GM18505 (cell line): ENCODE results near the gene GLT1D1.

Experiments
- ATAC-seq: cut with Tn5 transposase; IDR thresholded peaks from one replicate; pipeline ENCODE4 v1.9.1; 2021; ENCODE audit not compliant: unreplicated experiment
- POLR2A ChIP-seq: IDR thresholded peaks from 4 replicates; pipeline ENCODE4 v1.6.1; 2011; ENCODE audit warnings: borderline replicate concordance; ENCODE audit not compliant: insufficient read depth, insufficient read length; ENCODE audit errors: extremely low read depth

The GLT1D1 gene

DNA sequence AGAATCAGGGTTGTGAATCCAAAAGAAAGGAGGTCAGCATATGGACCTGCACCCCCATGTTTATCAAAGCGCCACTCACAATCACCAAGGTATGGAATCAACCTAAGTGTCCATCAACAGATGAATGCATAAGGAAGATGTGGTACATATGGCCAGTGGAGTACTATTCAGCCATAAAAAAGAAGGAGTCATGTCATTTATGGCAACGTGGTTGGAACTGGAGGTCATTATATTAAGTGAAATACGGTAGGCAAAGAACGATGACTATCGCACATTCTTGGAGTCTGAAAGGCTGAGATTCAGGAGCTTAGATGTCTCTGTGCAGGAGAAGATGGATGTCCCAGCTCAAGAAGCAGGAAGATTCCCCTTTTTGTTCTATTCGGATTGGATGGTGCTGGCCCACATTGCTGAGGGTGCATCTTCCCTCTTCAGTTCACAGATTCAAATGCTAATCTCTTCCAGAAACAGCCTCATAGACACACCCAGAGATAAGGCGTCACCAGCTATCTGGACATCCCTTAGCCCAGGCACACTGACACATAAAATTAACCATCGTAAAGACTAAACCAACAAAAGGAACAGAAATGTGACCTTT, 108.1 kb downstream of the GLT1D1 start:
- no peak for ATAC-seq
- no peak for TF ChIP-seq POLR2A

DNA sequence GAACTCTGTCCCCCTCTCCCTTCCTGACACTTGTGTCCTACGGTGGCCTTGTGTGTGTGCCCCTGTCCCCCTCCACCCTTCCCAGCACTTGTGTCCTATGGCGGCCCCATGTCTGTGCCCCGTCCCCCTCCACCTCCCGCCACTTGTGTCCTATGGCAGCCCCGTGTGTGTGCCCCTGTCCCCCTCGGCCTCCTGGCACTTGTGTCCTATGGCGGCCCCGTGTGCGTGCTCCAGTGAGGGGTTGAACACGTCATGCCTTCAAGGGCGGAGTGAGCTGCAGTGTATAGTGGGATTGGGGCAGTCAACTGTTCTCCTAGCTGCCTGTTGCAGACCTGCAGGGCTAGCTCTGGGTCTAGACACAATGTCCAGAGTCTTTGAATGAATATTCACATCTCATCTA, 108.7 kb downstream of the GLT1D1 start:
- ATAC-seq: no peak
- TF ChIP-seq POLR2A: no peak

DNA sequence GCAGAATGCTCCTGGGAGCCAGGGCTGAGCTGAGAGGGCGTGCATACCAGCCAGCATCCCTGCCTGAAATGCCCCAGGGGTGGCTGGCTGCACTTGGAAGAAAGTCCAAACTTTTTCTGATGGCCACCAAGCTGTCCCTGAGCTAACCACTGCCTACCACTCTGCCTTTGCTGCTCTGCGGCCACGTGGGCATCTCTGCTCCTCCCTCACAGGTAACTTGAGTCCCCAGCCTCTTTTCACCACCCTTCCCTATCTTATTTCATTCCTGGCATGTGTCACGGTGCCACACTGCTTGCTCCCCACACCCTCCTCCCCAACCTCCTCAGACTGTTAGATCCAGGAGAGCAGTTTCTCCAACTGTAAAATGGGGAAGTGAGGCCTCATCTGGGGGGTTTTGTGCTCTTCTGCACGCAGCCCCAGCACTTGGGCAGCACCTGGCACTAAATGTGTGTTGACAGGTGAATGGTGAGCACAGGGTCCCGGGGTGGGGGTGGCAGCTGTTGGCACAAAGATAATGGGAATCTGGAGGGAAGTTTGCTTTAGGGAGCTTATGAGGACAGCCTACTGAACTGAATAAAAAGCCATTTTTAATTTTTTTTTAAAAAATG, 113.0 kb downstream of the GLT1D1 start:
- TF ChIP-seq POLR2A: no peak
- ATAC-seq: no peak

DNA sequence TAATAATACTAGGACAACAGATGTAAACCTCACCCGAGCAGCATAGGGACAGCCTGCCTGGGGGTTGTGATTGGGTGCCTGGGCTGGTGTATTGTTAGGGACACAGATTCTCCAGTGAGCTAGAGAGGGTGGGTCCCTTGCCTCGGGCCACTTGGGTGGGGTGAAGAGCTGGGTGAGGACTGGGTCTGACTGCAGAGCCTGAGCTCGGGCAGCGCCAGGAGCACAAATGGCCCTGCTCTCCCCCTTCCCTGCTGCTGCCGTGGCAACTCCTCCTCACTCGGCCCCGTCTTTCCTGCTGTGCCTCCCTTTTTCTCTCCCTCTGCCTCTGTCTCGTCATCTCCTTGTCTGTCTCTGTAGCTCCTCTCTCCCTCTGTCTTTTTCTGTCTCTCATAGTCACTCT, 115.4 kb downstream of the GLT1D1 start:
- no peak for ATAC-seq
- TF ChIP-seq POLR2A: no peak

DNA sequence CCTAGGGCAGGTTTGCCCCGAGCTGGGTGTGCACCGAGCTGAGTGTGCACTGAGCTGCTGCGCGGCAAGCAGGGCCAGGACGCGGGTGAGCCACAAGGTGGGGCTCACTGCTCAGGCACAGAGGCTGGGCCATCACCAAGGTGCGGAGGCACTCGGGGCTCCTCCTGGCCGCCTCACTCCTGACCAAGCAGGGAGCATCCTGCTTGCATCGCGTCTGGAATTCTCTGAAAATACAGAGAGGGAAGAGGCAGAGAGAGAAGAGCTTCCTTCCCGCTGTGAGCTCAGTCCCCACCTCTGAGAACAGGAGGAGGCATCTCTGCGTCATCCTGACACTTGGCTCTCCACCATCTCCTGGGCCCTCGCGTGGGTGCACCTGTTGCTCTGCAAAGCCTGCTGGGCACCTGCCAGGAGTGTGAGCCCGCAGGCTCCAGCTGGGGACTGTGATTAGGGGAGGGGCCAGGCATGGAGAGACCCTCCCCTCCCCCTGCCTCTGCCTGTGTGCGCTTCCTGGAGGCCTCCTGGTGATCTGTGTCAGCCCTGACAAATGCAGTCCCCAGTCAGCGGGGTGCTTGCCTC, 116.3 kb downstream of the GLT1D1 start:
- no peak for TF ChIP-seq POLR2A
- peak; percentile 93 for ATAC-seq

DNA sequence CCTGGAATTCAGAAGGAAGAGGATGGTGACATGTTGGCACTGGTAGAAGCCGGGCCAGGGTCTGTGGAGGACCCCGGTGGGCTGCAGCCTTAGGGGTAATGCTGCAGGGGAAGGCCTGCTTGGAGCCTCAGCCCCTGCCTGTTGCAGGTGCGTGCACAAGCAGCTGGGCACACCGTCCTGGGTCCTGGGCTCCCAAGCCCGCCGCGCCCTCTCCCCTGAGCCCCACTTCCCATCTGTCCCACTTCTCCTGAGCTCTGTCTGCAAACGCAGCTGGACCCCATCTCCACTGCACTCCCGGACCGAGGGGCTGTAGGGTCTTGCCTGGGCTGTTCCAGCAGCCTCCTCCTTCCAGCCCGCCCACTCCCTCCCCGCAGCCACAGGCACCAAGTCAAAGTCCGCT, 116.8 kb downstream of the GLT1D1 start:
- TF ChIP-seq POLR2A: no peak
- ATAC-seq: no peak

DNA sequence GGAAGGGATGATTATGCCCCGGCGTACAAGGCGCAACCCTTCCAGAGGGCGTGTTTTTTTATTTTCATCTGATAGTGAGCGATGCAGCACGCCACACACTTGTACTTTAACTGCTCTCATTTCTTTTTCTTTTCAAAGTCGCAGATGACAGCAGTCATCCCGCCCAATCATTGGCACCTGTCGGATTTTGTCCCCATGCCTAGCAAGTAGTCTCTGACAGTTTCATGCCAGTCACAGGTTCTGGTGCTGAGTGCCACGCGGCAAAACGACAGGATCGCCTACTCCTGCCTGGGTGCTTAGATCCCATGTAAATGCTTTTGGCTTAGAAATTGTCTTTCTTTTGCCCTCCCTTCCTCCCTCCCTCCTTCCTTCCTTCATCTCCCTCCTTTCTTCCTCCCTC, 117.7 kb downstream of the GLT1D1 start:
- no peak for TF ChIP-seq POLR2A
- ATAC-seq: no peak

DNA sequence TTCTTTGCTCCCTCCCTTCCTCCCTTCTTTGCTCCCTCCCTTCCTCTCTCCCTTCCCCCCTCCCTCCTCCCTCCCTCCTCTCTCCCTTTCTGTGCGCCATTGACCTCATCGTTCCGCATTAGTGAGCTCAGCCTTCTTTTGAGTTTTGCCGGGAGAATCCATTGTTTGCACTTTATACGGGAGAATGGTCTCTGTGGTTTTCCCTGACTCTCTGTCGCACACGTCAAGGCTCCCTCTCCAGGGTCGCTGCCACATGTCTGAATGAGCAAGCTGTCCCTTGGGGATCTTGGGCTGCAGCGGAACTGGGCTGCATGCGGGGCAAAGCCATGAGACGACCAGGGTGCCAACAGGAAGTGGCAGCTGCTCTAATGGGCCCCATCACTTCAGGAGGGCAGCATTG, 118.5 kb downstream of the GLT1D1 start:
- TF ChIP-seq POLR2A: no peak
- ATAC-seq: no peak

DNA sequence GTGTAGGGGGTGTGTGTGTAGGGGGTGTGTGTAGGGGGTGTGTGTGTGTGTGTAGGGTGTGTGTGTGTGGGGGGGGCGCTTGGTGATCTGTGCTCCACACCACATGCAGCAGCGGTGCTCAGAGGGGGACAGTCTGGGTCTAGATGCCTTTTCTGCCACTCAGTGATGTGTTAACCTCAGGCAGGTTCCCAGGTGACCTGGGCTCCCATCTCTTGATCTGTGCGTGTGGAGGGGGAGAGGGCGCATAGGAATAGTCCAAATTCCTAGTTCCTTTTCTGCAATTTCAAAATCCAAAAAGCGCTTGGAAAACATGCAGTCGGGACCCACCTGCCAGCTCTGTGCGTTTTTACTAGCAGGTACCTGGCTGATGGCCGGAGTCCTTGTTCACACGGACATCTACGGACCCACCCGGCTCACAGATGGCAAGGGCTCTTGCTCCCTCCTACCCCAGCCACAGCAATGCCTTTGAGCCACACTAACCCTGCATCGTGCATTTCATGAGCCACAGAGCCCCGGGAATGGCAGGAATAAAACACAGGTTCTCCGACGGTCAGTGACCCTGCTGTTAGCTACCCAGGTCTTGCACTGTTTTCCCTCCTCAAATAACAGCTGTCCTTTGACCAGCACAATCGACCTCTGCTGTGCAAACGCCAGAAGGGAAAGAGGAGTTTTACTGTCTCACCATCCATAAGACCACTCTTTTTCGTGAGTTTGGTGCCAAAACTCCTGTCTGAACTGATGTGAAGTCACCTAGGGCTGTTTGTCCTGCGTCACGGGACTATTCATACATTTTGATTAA, 120.8 kb downstream of the GLT1D1 start:
- ATAC-seq: no peak
- no peak for TF ChIP-seq POLR2A

DNA sequence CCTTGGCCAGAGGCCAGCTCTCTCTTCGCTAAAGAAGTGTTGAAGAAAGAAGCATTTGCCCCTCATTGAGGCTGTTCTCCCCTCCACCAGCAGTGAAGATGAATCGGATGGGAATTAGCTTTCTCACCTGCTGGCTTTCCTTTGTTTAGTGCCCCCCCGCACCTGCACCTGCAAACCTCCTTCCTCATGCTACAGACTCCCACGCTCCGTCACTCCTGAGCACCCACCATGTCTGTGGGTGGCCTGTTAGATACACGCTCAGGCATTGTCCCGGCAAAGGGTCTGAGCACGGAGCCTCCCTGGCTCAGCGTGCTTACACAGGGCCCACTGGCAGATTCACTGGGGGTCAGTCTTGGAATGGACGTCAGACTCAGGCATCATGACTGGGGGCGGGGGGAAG, 121.6 kb downstream of the GLT1D1 start:
- no peak for ATAC-seq
- no peak for TF ChIP-seq POLR2A

DNA sequence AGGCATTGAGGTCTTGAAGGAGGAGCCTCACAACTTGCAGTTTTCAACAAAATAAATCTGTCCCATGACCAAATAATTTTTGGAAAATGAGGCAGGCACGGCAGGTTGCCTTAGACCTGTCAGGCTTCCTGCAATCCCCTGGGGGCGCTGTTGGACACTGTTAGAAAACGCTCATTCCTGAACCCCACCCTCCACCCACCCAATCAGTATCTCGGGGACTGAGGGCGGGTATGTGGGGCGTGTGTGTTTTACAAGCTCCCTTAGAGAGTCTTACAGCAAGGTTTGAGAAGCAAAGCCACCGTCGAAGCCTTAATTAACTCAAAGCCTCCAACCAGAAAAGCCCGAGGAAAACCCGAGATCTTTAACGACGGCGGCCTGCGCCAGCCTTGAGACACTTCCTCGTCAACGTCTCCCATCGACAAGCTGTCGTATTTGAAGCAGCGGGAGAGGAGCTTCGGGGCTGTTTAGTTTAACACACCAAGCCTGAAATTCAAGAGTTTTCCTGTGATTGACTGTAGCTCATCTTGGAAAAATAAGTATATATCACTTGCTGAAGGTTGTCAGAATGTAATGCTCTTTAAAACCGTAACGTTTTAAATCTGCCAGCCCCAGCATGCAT, 123.0 kb downstream of the GLT1D1 start:
- TF ChIP-seq POLR2A: no peak
- no peak for ATAC-seq

DNA sequence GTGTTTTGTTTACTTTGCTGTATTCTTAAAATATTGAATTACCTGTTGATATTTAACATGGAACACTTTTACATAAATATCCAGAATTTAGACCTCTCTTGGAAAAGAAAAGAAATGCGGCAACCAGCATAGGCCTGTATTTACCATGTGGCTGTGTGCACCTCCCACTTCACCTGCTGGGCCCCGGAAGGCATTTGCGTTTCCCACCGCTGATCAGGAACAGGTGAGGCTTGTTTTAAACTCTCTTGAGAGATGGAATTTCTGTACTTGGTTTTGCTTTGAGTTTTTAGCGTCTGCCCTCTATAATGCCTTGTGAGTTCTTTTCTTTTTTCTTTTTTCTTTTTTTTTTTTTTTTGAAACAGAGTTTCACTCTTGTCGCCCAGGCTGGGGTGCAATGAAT, 124.2 kb downstream of the GLT1D1 start:
- no peak for TF ChIP-seq POLR2A
- ATAC-seq: no peak

DNA sequence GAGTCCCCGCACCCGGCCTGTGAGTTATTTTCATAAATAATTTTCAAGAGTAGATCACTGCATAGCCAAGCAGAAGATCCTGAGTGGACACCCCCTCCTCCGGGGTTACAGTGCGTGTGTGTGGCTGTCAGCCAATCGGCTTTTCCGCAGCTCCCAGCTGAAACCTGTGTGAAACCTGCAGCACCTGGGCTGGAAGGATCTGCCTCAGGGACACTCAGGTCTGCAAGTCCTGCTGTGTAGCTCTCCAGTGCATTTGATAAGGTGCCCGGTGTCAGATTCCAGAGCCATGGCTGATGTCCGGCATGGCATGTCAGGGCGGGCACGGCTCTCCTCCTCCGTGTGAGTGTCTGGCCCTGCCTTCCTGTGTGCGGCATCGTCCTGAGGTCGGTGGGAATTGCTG, 124.8 kb downstream of the GLT1D1 start:
- no peak for TF ChIP-seq POLR2A
- ATAC-seq: no peak
